ENCODE data around the gene ADRA1B. TPM values are rescaled to one million over a fixed set of nuclear protein-coding genes. Genes with fewer than 3 reads are reported as not detected.

ADRA1B gene
- total and polyA plus RNA-seq, 9 donors, result 0.87 to 9.1 (median 3.5) TPM

DNA sequence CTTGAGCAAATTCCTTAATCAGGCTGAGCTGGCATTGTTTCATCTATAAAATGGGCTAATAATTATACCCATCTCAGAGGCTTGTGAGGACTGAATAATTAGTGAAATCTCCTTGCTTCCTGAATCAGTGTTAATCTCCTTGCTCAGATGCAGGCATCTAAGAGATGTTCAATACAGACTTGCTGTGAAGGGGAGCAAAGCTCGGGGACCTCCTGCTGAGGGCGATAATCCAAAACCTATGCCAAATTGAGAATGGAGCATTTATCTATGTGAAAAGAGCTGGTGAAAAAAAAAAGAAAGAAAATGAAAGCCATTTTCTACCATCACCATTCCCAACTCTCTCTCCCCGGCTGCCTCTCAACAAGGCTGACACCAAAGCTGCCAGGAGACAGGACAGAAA is 37.3 kb downstream of the ADRA1B start:
- WGBS, 3 donors, result 96 to 97% (median 96%) methylated on average over 3 of the region's 3 CpGs
- intact Hi-C loops (cut with DNase I), result no loop called here

DNA sequence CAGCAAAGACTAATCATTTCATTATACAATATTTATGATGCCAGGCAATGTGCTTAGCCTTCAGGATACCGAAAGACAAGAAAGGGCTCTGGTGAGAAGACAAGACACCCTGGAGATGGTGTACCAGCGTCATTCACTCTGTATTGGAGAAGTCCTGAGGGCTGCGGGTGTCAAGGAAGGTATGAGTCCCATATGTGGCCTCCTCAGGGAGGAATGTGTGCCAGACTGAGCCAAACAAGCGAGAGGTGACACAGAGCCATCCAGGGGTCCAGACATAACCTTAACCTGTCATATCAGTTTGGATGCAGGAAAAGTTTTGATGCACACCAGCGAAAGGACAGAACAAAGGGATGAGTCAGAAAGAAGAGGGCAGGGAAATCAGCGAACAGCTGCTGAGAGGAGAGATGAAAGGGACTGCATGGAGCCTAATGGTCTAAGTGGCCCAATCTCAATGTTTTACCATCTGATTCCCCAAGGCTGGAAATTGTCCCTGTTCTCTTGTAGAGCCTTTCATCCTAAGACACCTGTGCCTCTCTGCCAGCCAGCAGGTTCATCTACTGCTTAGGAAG is 38.9 kb downstream of the ADRA1B start:
- no peak for TF ChIP-seq POLR2A (IDR thresholded peaks at IDR 0.05)
- TF ChIP-seq, protein P1, sequence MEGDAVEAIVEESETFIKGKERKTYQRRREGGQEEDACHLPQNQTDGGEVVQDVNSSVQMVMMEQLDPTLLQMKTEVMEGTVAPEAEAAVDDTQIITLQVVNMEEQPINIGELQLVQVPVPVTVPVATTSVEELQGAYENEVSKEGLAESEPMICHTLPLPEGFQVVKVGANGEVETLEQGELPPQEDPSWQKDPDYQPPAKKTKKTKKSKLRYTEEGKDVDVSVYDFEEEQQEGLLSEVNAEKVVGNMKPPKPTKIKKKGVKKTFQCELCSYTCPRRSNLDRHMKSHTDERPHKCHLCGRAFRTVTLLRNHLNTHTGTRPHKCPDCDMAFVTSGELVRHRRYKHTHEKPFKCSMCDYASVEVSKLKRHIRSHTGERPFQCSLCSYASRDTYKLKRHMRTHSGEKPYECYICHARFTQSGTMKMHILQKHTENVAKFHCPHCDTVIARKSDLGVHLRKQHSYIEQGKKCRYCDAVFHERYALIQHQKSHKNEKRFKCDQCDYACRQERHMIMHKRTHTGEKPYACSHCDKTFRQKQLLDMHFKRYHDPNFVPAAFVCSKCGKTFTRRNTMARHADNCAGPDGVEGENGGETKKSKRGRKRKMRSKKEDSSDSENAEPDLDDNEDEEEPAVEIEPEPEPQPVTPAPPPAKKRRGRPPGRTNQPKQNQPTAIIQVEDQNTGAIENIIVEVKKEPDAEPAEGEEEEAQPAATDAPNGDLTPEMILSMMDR (IDR thresholded peaks at IDR 0.05), result no peak
- H3K4me3 ChIP-seq, result no peak overlapping the region
- no peak for DNase-seq
- intact Hi-C loops (cut with DNase I), result no loop called here
- H3K27ac ChIP-seq, result no peak overlapping the region
- H3K27me3 ChIP-seq, result no peaks in the 10 kb centered on the region
- no peaks in the 10 kb centered on the region for H3K36me3 ChIP-seq
- H3K4me1 ChIP-seq (ENCODE audit: insufficient read depth), result no peaks in the 10 kb centered on the region
- 83 to 92% (median 92%) methylated on average over 6 of the region's 6 CpGs for WGBS, 3 donors
- no peaks in the 10 kb centered on the region for H3K9me3 ChIP-seq

More for the DNA sequence above, 37.3 kb downstream of the ADRA1B start:
- DNase-seq, result no peak
- Histone ChIP-seq H3K9me3 (no peaks in the 10 kb centered on the region), H3K27ac (no peak overlapping the region), H3K36me3 (no peaks in the 10 kb centered on the region), H3K4me1 (ENCODE audit: insufficient read depth) (no peaks in the 10 kb centered on the region), H3K4me3 (no peak overlapping the region), H3K27me3 (no peaks in the 10 kb centered on the region)
- TF ChIP-seq, protein P1 (IDR thresholded peaks at IDR 0.05), result no peak
- no peak for TF ChIP-seq EP300 (IDR thresholded peaks at IDR 0.05)
- no peak for TF ChIP-seq POLR2A (IDR thresholded peaks at IDR 0.05)

DNA sequence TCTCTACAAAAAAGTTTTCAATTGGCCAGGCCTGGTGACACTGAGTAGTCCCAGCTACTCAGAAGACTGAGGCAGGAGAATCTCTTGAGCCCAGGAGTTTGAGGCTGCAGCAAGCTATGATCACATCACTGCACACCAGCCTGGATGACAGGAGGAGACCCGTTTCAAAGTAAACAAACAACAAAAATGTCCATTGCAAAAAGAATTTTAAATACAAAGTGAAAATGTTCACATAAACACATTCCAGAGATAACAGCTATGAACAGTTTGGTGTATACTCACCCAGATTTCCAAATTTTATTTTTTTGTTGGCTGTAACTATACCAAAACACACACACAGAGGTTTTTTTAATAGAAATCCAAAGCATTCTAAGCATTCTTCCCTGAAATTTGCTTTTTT is 39.8 kb downstream of the ADRA1B start:
- Histone ChIP-seq H3K27me3 (no peaks in the 10 kb centered on the region), H3K36me3 (no peaks in the 10 kb centered on the region), H3K27ac (no peak overlapping the region), H3K4me1 (ENCODE audit: insufficient read depth) (no peaks in the 10 kb centered on the region), H3K9me3 (no peaks in the 10 kb centered on the region), H3K4me3 (no peak overlapping the region)
- TF ChIP-seq POLR2A (IDR thresholded peaks at IDR 0.05) (no peak), EP300 (IDR thresholded peaks at IDR 0.05) (no peak)
- TF ChIP-seq, protein P1 (IDR thresholded peaks at IDR 0.05), result no peak
- DNase-seq, result no peak
- WGBS, 3 donors, result 5 to 9% (median 7%) methylated on average over 1 of the region's 1 CpG
- intact Hi-C loops (cut with DNase I), result no loop called here

DNA sequence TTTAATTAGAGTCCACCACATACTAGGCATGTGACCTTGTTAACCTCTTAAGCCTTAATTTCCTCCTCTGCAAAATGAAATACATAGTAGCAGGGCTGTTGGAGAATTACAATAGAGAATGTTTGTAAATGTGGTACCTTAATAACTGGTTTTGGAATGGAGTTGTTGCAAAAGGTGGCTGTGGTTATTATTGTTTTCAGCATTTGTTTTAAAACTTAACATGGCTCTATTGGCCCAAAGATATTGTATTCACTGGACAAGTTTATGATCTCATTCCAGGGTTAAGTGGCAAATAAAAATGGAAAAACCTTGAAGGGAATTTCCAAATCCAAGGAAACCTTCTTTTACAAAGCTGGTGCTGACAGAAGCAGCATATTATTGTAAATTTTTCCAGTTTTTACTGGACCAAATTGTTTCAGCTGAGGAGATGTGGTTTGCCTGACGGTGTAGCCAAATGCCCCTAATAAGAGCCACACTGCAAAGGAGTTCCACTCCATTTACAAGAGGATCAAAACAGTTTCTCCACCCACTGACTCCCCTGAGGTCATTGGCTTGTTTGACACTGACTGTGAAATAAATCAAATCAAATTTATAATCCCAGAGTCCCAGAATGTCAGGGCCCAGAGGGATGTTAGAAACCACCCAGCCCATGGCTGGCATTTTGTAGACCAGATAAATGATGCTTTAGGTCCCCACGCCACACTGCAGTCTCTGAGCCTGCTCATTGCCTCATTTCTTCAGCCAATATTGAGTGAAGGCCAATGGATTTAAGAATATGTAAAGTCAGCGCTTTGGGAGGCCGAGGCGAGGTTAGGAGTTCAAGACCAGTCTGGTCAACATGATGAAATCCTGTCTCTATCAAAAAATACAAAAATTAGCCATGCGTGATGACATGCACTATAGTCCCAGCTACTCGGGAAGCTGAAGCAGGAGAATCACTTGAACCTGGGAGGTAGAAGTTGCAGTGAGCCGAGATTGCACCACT is 45.2 kb downstream of the ADRA1B start:
- Histone ChIP-seq H3K36me3 (no peaks in the 10 kb centered on the region), H3K27ac (no peak overlapping the region), H3K27me3 (no peaks in the 10 kb centered on the region), H3K4me1 (ENCODE audit: insufficient read depth) (no peaks in the 10 kb centered on the region), H3K4me3 (no peak overlapping the region), H3K9me3 (no peaks in the 10 kb centered on the region)
- no peak for DNase-seq
- TF ChIP-seq, protein P1 (IDR thresholded peaks at IDR 0.05), result no peak
- TF ChIP-seq POLR2A (IDR thresholded peaks at IDR 0.05), result no peak
- TF ChIP-seq EP300 (IDR thresholded peaks at IDR 0.05), result no peak
- intact Hi-C loops (cut with DNase I), result no loop called here
- WGBS, 3 donors, result 88 to 92% (median 89%) methylated on average over 8 of the region's 8 CpGs

Data from ovary (tissue), 9 donors.